GM18505 (cell line): ENCODE data around the gene FBLN2.

Experiments used
- ATAC-seq: cut with Tn5 transposase; IDR thresholded peaks from one replicate; pipeline ENCODE4 v1.9.1; 2021; ENCODE audit not compliant: unreplicated experiment
- POLR2A ChIP-seq: IDR thresholded peaks from 4 replicates; pipeline ENCODE4 v1.6.1; 2011; ENCODE audit warnings: borderline replicate concordance; ENCODE audit not compliant: insufficient read depth, insufficient read length; ENCODE audit errors: extremely low read depth

Gene FBLN2

GRCh38 chr3:13599887-13600450, 51.0 kb downstream of the FBLN2 start:
- no peak for ATAC-seq

GRCh38 chr3:13600950-13601691, 52.2 kb downstream of the FBLN2 start:
- ATAC-seq: no peak
- TF ChIP-seq POLR2A: no peak

More at GRCh38 chr3:13599887-13600450, 51.0 kb downstream of the FBLN2 start:
- no peak for TF ChIP-seq POLR2A

GRCh38 chr3:13601692-13602080, 52.8 kb downstream of the FBLN2 start:
- TF ChIP-seq POLR2A: no peak
- ATAC-seq: no peak

GRCh38 chr3:13605555-13605954, 56.6 kb downstream of the FBLN2 start:
- TF ChIP-seq POLR2A: no peak
- ATAC-seq: no peak

- ATAC-seq: no peak
- no peak for TF ChIP-seq POLR2A
Measured at GRCh38 chr3:13607821-13608597, 59.1 kb downstream of the FBLN2 start.

- TF ChIP-seq POLR2A: no peak
Measured at GRCh38 chr3:13608969-13609725, 60.2 kb downstream of the FBLN2 start.

GRCh38 chr3:13610006-13610570, 61.2 kb downstream of the FBLN2 start:
- no peak for TF ChIP-seq POLR2A

More at GRCh38 chr3:13608969-13609725, 60.2 kb downstream of the FBLN2 start:
- ATAC-seq: no peak

GRCh38 chr3:13611221-13611620, 62.3 kb downstream of the FBLN2 start:
- TF ChIP-seq POLR2A: no peak
- ATAC-seq: no peak

More at GRCh38 chr3:13610006-13610570, 61.2 kb downstream of the FBLN2 start:
- no peak for ATAC-seq

- TF ChIP-seq POLR2A: no peak
- ATAC-seq: no peak
Measured at GRCh38 chr3:13612829-13613228, 63.9 kb downstream of the FBLN2 start.

GRCh38 chr3:13613343-13614190, 64.6 kb downstream of the FBLN2 start:
- no peak for ATAC-seq
- TF ChIP-seq POLR2A: no peak

- ATAC-seq: no peak
- TF ChIP-seq POLR2A: no peak
Measured at GRCh38 chr3:13614607-13615006, 65.7 kb downstream of the FBLN2 start.

GRCh38 chr3:13615019-13615528, 66.1 kb downstream of the FBLN2 start:
- TF ChIP-seq POLR2A: no peak
- ATAC-seq: no peak
